Activated CD8-positive, alpha-beta memory T cell treated with anti-CD3 and anti-CD28 coated beads, Interleukin-2, amount 50 U/mL, for 48 hours (primary cell): ENCODE results near the gene UBE2U.

Source experiments
- DNase-seq: peaks from one replicate; pipeline ENCODE4 v3.0.0-alpha.2; 2020

Gene UBE2U, protein sequence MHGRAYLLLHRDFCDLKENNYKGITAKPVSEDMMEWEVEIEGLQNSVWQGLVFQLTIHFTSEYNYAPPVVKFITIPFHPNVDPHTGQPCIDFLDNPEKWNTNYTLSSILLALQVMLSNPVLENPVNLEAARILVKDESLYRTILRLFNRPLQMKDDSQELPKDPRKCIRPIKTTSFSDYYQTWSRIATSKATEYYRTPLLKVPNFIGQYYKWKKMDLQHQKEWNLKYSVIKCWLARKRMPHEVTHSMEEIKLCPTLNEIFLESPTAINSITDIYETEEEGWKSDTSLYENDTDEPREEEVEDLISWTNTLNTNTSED

DNA sequence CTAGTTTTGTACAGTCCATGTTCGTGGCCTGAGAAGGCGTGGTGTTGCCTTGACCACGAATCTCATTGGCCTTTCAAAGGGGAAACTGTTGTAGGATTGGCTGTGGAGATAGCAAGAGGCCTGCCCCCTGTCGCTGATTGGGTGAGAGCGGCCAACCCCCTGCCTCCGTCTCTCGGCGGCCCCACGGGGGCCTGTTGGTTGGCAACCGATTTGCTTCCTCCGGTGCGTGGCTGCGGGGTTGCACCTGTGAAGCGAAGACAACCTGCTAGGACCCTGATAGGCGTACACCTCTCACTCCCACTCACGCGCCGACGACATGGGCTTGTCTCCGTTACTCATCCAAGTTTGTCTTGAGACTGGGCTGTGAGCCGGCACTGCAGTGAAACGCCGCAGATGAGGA lies at the start of gene UBE2U:
TSS of gene UBE2U (plus strand) at position 204 of the 400 bp plus-strand sequence. CDS start 428 bp downstream, outside the sequence.
- DNase-seq: no peak

DNA sequence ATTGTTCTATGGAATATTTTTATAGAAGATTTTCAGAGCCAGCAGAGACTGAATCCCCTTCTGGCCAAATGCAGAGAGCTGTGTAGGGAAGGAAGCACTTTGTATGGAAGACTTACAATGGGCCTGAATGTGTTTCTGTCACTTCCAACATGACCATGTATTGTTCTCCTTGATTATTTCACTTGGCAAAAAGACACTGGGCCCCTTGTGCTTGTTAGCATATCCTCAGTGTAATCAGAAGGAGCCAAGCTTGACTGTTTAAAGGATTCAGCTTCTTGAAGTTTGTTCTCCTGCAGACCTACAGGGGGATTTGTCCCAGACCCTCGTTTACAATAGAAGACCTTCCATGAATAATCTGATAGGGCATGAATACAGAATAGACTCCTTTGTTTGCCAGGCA lies 48.1 kb upstream of the UBE2U start:
- no peak for DNase-seq

DNA sequence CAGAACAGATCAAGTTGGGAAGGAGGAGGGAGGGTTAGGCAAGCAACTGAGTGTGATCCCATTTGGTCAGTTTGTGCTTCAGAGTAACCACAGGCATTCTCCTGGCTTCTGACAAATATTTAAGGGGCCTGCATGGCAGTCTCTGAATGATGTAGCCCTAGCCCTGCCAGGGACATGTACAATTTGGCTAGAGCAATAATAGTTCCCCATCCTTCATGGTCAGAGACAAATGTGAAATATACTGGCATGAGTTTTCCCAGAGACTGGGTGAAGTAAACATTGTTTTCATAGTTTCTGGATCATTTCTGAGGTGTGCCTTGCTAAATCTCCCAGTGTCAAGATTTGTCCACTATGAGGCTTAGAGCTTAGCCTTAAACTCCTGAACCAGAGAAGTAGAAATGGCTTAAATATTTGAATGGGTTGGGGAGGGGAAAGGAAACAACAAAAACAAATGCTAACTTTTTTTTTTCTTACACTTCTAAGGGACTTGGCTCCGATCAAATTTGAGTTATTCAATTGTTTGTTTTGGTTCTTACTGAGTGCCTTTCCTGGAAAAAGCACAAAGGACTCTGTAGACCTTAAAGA lies 42.0 kb upstream of the UBE2U start:
- no peak for DNase-seq

DNA sequence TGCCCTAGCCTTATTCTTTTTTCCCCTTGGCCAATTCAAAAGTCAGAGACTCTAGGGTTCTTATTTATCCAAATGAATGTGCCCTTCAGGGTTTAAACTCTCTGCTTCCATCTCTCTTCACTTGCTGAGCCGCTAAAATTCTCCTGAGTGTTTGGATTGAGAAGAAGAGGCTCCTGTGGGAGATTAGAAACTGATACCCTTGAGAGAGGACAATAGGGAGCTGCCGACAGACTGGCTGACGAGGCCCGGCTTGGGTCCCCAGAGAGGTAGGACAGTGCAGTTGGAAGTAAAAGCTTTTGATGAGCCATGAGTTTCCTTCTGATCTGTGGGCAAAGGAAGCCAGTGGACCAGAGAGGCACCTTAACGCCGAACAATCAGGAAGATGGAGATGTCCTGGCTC lies 41.3 kb upstream of the UBE2U start:
- DNase-seq: no peak

DNA sequence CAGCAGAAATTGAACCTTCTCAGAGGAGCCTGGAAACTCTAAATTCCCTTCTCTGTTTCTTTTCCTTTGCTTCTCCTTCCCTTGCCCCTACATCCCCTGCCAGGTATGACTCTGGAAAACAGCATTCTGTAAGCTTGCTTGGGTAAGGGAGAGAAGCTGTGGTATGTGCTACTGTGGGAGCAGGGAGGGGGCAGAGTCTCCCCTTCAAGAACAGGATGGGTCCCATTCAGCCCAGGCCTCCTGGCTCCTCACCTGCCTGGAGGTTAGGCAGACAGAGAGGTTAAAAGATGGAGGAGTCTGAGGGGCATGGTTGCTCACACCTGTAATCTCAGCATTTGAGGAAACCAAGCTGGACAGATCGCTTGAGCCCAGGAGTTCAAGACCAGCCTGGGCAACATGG lies 40.6 kb upstream of the UBE2U start:
- DNase-seq: no peak

DNA sequence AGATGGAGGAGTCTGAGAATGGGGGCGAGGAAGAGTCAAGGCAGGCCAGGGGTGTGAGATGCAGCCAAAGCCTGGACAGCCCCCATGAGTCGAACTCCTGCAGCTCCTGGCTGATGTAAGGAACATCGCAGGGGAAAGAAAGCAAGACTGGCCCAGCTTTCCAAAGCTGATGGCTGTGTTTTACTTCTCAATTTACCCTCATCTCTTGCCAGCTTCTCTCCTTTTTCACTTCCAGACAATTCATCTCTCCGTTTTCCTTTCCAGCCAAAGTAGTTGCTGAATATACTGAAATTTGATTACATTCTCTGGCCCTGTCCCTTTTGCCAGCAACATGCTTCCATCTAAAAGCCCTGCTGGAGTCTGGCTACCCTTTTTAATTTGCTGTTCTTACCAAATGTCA lies 40.0 kb upstream of the UBE2U start:
- DNase-seq: no peak

DNA sequence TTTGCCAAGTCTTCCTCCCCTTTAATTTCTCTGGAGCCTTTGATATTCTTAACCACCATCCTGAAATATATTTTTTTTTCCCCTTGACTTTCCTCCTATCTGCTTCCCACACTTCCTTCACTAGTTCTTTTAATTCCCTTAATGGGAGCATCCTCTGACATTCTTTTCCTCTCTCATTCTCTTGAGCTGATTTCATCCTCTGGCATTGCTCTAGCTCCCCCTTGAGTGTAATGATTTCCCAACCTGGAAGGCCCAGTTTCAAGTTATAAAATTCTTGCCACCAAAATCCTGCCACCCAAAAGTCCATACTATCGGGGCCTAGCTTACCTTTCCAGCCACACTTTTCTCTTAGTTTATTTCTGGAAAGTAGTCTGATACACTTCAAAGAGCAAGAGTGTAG lies 39.5 kb upstream of the UBE2U start:
- DNase-seq: no peak

DNA sequence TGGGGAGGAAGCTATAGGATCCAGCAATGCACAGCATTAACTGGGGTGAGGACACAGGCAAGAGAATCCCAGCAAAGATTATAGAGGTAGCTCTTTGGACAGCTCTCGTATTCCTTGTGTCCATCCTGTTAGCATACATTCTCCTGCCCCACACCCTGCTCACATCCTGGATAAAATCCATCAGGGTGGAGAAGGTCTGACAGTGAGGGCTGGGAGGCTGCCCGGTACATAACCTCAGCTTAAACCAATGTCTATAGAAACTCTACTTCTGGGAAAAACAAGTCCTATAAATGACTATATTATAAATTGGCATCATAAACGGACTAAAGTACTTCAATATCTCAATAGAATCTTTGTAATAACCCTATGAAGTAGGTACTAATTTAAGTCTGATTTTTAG lies 36.8 kb upstream of the UBE2U start:
- DNase-seq: no peak

DNA sequence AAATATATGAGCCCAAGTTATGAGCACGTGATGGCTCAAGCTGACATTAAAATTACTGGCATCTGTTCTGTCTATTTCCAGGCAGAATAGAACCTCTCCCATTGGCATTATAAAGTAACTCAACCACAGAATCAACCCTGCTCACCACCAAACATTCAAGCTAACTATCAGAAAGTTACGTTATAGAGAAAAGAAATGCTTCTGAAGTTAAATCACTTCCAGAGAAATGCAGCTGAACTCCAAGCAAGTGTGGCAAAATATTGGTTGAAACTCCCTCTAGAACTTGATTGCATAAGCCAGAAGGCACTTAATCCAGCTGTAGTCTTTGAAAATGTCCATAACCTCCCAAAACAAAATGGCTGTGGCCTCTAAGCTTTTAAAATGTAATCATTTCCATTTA lies 36.2 kb upstream of the UBE2U start:
- DNase-seq: no peak

DNA sequence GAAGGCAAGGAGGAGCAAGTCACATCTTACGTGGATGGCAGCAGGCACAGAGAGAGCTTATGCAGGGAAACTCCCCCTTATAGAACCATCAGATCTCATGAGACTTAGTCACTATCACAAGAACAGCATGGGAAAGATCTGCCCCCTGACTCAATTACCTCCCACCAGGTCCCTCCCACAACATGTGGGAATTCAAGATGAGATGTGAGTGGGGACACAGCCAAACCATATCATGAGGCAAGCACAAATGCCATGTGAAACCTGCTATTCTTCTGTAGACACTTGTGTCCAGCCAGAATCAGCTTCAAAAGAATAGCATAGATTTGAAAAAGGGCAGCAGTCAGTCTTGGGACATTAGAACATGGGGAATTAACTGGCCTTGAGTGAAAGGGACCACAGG lies 32.2 kb upstream of the UBE2U start:
- no peak for DNase-seq

DNA sequence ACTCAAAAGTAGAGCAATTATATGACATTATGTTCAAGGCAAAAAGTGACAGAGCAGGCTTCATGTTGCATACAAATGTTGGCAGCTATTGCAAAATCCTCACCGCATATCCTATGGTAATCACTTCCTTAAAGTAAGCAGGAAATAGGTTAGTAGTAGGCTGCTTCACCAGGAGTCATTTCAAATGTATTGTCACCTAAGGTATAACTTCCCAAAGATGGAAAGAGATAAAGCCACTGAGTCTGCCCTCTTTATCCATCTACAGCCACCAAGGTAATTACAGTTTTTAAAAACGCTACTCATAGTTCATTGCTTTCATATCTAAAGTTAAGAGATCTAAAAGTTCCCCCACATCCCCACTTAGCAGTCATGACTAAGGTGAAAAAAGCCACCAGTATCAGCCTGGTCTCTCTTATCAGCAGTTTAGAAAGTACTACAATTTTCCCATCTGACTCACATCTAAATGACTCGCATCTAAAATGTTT lies 31.6 kb upstream of the UBE2U start:
- no peak for DNase-seq

DNA sequence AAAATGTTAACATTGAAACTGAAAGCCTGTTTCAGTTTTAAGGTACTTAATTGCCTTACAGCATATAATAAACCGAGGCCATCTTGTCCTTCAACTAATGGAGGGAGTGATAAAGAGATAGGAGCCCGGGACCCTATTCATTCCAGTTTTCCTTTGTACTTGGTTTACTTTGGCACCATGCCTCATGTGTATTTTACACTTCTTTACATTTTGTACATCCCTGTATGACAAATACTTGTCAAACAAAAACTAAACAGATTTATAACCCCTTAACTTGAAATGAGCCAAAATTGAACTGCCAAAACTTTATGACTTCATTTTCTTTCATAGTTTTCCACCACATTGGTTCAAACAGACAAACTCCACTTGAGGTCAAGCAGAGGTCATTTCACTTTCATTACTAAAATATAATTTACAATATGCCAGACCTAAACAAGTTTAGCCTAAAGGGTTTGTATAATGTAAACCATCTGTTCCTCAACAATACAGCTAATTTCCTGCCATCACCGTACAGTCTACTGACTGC lies 30.9 kb upstream of the UBE2U start:
- DNase-seq: no peak

DNA sequence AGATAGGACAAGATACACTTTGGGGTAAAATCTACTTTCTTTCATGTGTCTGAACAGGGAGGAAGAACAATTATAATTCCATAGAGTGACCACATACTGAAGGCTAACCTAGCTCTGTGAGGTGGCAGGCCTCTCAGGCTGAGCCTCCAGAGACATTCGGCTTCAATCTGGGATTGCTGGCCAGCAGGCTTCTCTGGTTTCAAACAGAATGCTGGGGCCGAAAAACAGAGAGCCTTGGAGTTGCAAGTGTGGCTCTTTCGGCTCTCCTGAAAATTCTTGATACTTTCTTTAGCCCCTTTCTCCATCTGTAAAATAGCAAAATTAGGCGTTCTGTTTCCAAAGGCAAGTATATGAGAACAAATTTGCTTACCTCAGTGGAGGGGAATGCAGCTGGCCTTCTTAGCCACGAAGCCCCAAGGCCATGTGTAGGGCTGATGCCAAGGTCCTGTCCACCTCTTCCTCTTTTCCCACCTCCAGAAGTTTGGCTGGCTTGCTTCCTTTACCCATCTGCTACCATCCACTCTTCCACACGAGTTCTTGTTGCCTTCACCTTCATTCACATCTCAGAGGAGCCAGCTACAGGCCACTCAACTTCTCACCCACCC lies 30.0 kb upstream of the UBE2U start:
- no peak for DNase-seq

DNA sequence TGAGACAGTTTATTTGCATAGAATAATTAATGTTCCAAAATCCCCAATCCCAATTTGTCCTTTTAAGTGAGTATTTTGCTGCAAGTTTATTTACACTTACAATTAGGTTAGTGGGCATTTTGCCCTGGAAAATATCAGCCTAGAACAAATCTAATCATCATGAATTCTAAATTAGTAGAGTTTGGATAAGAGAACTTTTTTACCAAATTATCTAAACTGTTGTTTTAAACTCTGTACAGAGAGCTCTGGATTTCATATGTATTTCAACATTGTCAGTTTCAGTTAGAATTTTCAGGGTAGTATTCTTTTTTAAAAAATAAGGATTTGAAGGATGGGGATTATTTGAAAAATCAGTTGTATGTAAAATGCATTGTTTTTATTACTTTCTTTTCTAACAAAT lies 27.8 kb upstream of the UBE2U start:
- DNase-seq: no peak

DNA sequence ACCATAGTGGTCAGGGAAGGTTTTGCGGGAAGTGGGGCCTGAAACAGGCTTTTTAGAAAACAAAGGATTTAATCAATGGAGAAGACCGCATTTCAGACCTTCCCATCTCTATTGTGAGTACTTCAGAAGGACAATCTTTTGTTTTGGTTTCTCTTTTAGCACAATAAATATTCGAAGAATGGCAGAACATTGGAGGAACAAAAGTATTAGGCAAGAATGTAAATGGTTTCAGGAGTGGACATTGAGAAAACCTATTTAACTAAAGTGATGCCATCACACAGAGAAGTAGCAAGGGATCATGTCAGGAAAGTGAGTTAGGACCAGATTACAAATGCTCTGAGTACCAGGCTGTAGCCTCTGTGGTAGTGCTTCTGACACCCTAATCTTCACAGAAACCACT lies 26.8 kb upstream of the UBE2U start:
- no peak for DNase-seq

DNA sequence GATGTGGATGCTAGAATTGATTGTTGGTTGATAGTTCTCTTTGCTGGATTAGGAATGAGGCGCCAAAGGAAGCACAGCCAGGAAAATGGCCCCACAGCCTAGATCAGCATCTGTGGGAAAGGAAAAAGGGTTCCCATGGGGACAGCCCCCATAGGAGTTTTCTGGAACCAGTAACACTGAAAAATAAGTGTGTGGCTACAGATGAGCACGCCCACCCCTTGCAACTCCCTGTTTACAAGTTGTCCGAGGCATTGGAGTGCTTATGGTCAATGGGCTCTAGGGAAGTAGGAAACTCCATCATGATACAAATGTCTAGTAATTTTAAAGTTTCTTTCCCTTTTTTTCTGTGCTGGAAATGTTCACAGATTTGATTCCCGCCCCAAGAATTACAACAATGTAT lies 23.8 kb upstream of the UBE2U start:
- DNase-seq: no peak

DNA sequence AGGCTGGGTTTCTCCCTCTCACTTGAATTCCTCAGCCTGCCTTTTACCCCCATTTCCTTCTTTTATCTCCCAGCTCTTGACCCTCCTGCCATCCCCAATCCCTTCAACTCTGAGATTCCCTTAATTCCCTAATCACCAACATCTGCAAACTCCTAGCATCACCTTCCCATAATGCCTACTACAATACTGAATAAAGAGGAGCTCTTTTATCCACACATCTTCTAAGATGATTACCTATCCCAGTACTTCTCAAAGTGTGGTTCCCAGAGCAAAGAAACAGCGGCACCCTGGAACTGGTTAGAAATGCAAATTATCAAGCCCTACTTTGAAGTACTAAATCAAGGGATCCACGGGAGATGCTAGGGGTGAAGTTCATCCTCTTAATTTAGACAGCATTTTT lies 21.2 kb upstream of the UBE2U start:
- no peak for DNase-seq

DNA sequence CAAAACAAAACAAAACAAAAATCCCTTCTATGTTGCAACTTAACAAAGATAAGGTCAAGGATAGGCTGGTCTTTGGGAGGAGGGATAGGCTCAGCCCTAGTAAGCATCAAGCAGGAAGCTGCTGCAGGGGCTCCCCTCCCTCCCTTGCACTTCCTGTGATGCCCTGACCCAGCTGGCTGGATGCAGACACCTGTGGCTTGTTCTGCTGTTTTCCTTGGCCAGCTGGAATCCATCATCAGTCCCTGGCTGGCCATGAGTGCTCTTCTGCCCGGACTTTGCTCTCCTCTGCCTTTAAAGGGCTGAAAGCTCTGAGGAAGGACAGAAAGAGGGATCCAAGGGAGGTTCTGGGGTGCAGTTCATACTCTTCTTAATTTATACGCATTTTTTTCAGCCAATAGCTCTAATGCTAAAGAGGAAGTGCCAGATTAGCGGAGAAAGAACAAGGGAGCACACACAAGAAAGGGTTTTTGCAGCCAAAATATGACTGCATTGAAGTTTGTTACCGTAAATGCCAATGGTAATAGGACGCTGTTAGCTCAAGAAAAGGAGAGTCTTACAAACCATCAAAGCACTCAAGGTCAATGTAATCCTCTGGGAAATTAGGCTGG lies 19.9 kb upstream of the UBE2U start:
- no peak for DNase-seq

DNA sequence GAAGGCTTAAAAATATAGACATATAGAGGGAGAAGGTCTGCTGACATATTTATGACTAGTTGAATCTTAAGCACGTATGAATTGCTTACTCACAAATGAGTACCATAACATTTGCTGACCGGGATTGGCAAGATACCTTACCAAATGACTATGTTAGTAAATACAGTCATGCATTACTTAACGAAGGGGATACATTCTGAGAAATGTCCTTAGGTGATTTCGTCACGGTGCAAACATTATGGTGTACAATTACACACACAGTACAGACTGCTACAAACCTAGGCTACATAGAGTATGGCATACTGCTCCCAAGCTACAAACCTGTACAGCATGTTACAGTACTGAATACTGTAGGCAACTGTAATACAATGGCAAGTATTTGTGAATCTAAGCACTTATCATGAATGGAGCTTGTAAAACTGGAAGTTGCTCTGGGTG lies 19.4 kb upstream of the UBE2U start:
- DNase-seq: no peak

DNA sequence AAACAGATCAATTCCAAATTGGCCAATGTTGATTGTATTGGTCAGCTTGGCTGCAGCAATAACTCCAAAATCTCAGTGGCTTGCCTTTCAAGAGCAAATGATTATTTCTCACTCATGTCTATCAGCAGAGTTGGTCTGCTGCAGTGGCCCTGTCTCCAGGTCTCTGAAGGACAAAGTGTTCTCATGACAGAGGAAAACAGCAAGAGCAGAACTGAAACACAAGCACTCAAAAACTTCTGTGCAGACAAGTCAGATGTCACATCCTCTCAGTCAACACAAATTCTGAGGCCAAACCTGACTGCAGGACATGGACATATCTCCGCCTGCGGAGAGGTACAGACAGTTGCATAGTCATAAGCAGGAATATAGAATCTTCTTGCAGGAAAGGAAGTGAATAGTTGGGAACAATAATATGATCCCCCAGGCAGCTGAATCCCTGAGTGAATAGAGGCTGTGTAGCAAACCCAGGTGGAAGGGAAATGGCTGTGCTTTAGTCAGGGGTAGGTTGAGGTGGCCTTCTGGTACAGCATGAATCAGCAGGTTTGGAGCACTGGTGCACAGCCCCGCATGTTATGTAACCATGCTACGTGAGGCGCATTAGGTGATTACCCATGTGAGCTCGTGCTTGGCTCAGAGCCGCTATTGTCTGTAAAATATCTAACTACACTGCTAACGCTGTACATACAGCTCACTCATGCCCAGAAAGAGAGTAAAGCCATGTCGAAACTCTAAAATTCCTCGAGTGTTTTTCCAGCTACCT lies 17.1 kb upstream of the UBE2U start:
- no peak for DNase-seq

DNA sequence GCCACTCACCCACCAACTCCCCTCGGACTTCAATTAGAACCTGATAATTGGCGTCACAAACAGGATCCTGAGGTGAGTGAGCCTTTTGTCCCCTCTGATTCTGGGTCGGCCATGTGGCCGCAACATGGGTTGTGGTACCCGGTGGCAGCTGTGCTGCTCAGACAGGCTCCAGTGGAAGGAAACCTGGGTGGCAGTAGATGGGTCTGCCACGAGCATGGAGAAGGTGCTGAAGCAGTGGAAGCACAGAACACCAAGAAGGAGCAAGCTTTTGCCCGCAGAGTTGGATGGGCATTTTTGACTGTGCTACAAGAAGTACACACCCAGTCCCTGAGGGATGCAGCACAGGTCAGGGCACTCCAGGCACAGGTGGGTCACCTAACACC lies 16.5 kb upstream of the UBE2U start:
- no peak for DNase-seq

DNA sequence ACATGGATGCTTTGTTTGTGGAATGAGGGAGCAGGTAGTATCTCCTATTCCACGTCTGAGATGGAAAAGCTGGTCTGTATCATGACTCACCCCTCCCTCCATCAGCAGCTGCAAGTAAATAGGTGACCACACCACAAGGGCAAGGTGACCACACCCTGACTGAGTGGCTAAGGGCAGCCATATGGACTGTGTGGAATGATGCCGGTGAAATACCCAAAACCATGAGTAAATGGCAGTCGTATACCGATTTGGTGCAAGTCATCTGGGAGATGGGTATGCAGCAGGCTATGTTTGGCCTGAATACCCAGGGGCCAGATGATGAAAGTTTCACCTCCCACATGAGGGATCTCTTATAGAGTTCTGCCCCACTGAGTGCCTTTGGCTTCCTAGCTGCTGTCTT lies 15.8 kb upstream of the UBE2U start:
- DNase-seq: no peak

DNA sequence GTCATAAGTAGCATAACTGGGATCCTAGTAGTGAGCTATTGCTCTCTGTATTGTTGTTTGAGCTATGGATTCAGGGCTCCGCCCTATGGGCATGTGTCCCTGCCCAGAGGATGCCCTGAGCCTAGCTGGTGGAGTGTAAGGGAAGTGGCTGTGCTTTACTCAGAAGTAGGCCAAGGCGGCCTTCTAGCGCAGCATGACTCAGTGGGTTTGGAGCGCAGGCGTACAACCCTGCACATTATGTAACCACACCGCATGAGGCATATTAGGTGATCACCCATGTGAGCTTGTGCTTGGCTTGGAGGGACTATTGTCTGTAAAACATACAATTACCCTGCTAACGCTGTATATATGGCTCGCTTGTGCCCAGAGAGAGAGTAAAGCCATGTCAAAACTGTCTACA lies 11.1 kb upstream of the UBE2U start:
- no peak for DNase-seq
